Measurements from ENCODE around the gene BEAN1. TPM values are rescaled to one million over a fixed set of nuclear protein-coding genes. Genes with fewer than 3 reads are reported as not detected.

Gene BEAN1
- total and polyA plus RNA-seq, 9 of the 15 experiments (the other 6 are each of a cell fraction or from before 2014, with no cell fraction given), result not detected

- DNase-seq (ENCODE audit: extremely low read depth in 1 of 4, low spot score in 3 of 4) (no peak), FAIRE-seq (no peak), ATAC-seq (no peak)
- BruUV-seq (replicated peaks), result no TSS peak
- TF ChIP-seq HNRNPLL (IDR thresholded peaks at IDR 0.05; ENCODE audit: low read depth, low read length, poor library complexity, severe bottlenecking) (no peak), CBX2 (IDR thresholded peaks at IDR 0.05; ENCODE audit: insufficient read depth, low read length, poor library complexity, severe bottlenecking) (no peak)
- ChIA-PET CTCF (ENCODE audit: low intra/inter-chr PET ratio) (no interaction called here), POLR2A (no interaction called here)
- no peak overlapping the region for H2AFZ ChIP-seq (ENCODE audit: low read depth, low read length)
- no peaks in the 10 kb centered on the region for H4K20me1 ChIP-seq (replicated peaks; ENCODE audit: control insufficient read depth, insufficient read depth, low read length)
- H3K36me3 ChIP-seq (ENCODE audit: control insufficient read depth, insufficient read depth, low read length), result no peaks in the 10 kb centered on the region
- in situ Hi-C loops (cut with MboI) (no loop called here), intact Hi-C loops (cut with micrococcal nuclease) (no loop called here)
- H3K4me1 ChIP-seq (replicated peaks in 1 of 2; ENCODE audit: control insufficient read depth in 2 of 2, insufficient read depth in 2 of 2, low read length in 2 of 2), result peaks cover 0 to 7% of the 10 kb centered on the region in 2 experiments; a peak in 1 of 5 replicates
- H3K27me3 ChIP-seq (ENCODE audit: control insufficient read depth in 2 of 2, insufficient read depth in 2 of 2, low read length in 2 of 2), result peaks cover 15 to 26% of the 10 kb centered on the region in 2 experiments; a peak in 4 of 5 replicates
- H3K9me3 ChIP-seq (replicated peaks; ENCODE audit: control insufficient read depth, insufficient read depth, low read depth, low read length), result no peaks in the 10 kb centered on the region
- H3K27ac ChIP-seq (ENCODE audit: extremely low read depth, low read depth, low read length), result no peak overlapping the region
- no peak overlapping the region for H3K4me3 ChIP-seq
- 3% methylated on average over 3 of the region's 3 CpGs for WGBS (ENCODE audit: insufficient coverage, low coverage, missing lambda C conversion rate)
- no peaks in the 10 kb centered on the region for H3K9me1 ChIP-seq (ENCODE audit: control insufficient read depth, insufficient read depth, low read length)
- no peak overlapping the region for H3K9ac ChIP-seq (ENCODE audit: insufficient read depth in 1 of 2, low read depth in 2 of 2, low read length in 2 of 2)
- no peak overlapping the region for H3K4me2 ChIP-seq (ENCODE audit: insufficient read depth, low read length)
- H3K79me2 ChIP-seq (ENCODE audit: control insufficient read depth, insufficient read depth, low read length), result no peaks in the 10 kb centered on the region
These were observed 28.1 kb upstream of the BEAN1 start for GRCh38 chr16:66399031-66399430.

GRCh38 chr16:66399930-66400329 lies 27.2 kb upstream of the BEAN1 start:
- ChIA-PET POLR2A (no interaction called here), CTCF (ENCODE audit: low intra/inter-chr PET ratio) (no interaction called here)
- in situ Hi-C loops (cut with MboI), result loop anchor here (10.0 kb wide), 1 partner anchor 465 kb away; no protein-coding TSS in a partner anchor
- no peak overlapping the region for H3K4me2 ChIP-seq (ENCODE audit: insufficient read depth, low read length)
- H3K4me3 ChIP-seq, result no peak overlapping the region
- ATAC-seq (no peak), DNase-seq (ENCODE audit: extremely low read depth in 1 of 4, low spot score in 3 of 4) (no peak), FAIRE-seq (no peak)
- peaks cover 15 to 29% of the 10 kb centered on the region in 2 experiments; a peak in 4 of 5 replicates for H3K27me3 ChIP-seq (ENCODE audit: control insufficient read depth in 2 of 2, insufficient read depth in 2 of 2, low read length in 2 of 2)
- H3K4me1 ChIP-seq (replicated peaks in 1 of 2; ENCODE audit: control insufficient read depth in 2 of 2, insufficient read depth in 2 of 2, low read length in 2 of 2), result peaks cover 0 to 7% of the 10 kb centered on the region in 2 experiments; a peak in 1 of 5 replicates
- no peaks in the 10 kb centered on the region for H3K9me1 ChIP-seq (ENCODE audit: control insufficient read depth, insufficient read depth, low read length)
- TF ChIP-seq SNIP1 (IDR thresholded peaks at IDR 0.05; ENCODE audit: low read depth), result no peak
- TF ChIP-seq, protein P1, sequence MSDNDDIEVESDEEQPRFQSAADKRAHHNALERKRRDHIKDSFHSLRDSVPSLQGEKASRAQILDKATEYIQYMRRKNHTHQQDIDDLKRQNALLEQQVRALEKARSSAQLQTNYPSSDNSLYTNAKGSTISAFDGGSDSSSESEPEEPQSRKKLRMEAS (CRISPR knock-in tag; IDR thresholded peaks at IDR 0.05), result no peak
- TF ChIP-seq ZNF699 (CRISPR knock-in tag; IDR thresholded peaks at IDR 0.05; ENCODE audit: insufficient replicate concordance), result no peak
- TF ChIP-seq STAG1 (CRISPR knock-in tag; IDR thresholded peaks at IDR 0.05; ENCODE audit: borderline replicate concordance), result no peak
- no peak for TF ChIP-seq PTBP1 (IDR thresholded peaks at IDR 0.05; ENCODE audit: low read depth, low read length)
- no peak for TF ChIP-seq WHSC1 (IDR thresholded peaks at IDR 0.05; ENCODE audit: low read length)
- no peaks in the 10 kb centered on the region for H3K79me2 ChIP-seq (ENCODE audit: control insufficient read depth, insufficient read depth, low read length)
- intact Hi-C loops (cut with micrococcal nuclease), result loop anchor here (10.0 kb wide), 1 partner anchor 325 kb away; no protein-coding TSS in a partner anchor
- H3K36me3 ChIP-seq (ENCODE audit: control insufficient read depth, insufficient read depth, low read length), result no peaks in the 10 kb centered on the region
- BruUV-seq (replicated peaks), result no TSS peak
- no peak overlapping the region for H3K27ac ChIP-seq (ENCODE audit: extremely low read depth, low read depth, low read length)
- H4K20me1 ChIP-seq (replicated peaks; ENCODE audit: control insufficient read depth, insufficient read depth, low read length), result no peaks in the 10 kb centered on the region
- no peak overlapping the region for H2AFZ ChIP-seq (ENCODE audit: low read depth, low read length)
- WGBS (ENCODE audit: insufficient coverage, low coverage, missing lambda C conversion rate), result 2% methylated on average over 3 of the region's 3 CpGs
- no peak overlapping the region for H3K9ac ChIP-seq (ENCODE audit: insufficient read depth in 1 of 2, low read depth in 2 of 2, low read length in 2 of 2)
- no peaks in the 10 kb centered on the region for H3K9me3 ChIP-seq (replicated peaks; ENCODE audit: control insufficient read depth, insufficient read depth, low read depth, low read length)

Measured in K562 (cell line).